HL-60 (cell line): ENCODE data around the gene KCNMA1.

Source experiments
- POLR2AphosphoS5 ChIP-seq: IDR thresholded peaks from 2 replicates; pipeline ENCODE4 v1.6.1; 2012; ENCODE audit warnings: low read depth
- TF ChIP-seq, protein P1 (sequence below): IDR thresholded peaks from one replicate; pipeline ENCODE4 v1.5.1; 2011; ENCODE audit warnings: low read length, control low read depth, inconsistent platforms; ENCODE audit not compliant: insufficient read depth

DNA sequence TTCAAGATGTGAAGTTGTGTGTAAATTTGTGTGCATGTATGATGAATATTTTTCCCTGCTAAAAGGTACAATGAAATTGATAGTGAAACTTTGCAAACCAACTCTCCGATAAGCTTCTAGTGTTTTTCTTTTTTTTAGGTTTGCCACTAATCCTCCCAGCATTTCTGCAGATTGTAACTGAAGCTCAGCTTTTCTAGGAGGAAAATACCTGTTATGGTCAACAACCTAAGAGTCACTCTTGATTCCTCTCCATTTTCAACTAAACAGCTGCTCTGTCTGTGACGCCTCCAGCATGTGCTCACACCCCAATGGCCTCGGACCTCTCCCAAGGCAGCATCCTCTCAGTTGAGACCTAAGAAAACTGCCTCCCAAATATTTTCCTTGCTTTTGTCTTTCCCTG, 406.2 kb downstream of the KCNMA1 start:
- TF ChIP-seq, protein P1, sequence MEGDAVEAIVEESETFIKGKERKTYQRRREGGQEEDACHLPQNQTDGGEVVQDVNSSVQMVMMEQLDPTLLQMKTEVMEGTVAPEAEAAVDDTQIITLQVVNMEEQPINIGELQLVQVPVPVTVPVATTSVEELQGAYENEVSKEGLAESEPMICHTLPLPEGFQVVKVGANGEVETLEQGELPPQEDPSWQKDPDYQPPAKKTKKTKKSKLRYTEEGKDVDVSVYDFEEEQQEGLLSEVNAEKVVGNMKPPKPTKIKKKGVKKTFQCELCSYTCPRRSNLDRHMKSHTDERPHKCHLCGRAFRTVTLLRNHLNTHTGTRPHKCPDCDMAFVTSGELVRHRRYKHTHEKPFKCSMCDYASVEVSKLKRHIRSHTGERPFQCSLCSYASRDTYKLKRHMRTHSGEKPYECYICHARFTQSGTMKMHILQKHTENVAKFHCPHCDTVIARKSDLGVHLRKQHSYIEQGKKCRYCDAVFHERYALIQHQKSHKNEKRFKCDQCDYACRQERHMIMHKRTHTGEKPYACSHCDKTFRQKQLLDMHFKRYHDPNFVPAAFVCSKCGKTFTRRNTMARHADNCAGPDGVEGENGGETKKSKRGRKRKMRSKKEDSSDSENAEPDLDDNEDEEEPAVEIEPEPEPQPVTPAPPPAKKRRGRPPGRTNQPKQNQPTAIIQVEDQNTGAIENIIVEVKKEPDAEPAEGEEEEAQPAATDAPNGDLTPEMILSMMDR: no peak
- TF ChIP-seq POLR2AphosphoS5: no peak
